Skin epidermis (tissue), 12 donors: ENCODE results near the gene KRT7.

ENCODE experiments used
- H3K27ac ChIP-seq, 21 experiments: fragments of 200-600 bp; sonication (generic) in 11 of 21; one replicate each; pipeline ENCODE4 v1.5.0; 2020; ENCODE audit warnings: mild to moderate bottlenecking in 3 of 21, inconsistent platforms in 2 of 21, moderate library complexity in 2 of 21
- H3K4me3 ChIP-seq, 7 experiments: fragments of 200-600 bp; sonication (generic) in 2 of 7; one replicate each; pipeline ENCODE4 v1.5.0; 2020; ENCODE audit warnings: inconsistent platforms in 2 of 7, mild to moderate bottlenecking in 2 of 7, moderate library complexity in 1 of 7

KRT7 gene

GRCh38 chr12:52263761-52264434 lies 30.9 kb downstream of the KRT7 start:
- H3K27ac ChIP-seq = no peak overlapping the region
- H3K4me3 ChIP-seq = no peak overlapping the region

DNA sequence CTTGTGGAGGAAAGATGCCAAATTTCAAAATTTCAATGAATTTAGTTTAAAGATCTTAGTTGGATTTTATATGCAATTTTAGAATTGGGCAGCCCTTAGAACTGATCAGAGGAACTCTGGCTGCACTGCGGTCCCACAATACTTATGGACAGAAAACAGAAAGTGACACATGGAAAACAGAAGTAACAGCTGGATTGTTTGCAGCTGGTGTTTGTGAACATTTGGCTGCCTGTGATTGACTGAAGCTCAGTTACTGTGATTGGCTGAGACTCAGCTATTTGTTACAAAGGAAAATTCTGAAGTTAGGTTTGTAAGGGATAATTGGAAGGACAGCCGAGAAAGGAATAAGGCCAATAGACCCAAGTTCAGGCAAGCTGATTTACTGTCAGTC lies 31.4 kb downstream of the KRT7 start:
- Histone ChIP-seq H3K27ac (no peak overlapping the region), H3K4me3 (no peak overlapping the region)

DNA sequence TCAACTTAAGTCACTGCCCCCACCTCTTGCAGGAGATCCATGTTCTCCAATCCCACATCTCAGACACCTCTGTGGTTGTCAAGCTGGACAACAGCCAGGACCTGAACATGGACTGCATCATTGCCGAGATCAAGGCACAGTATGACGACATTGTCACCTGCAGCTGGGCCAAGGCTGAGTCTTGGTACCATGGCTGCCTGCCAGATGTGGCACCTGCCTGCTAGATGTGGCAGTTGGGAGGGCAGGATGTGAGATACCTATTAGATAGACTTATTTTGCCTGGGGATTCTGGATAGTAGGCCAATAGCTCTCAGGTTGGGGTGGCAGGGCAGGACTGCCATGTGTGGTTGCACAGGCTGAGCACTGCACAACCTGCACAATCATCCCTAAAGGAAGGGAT lies 33.5 kb downstream of the KRT7 start:
- H3K27ac ChIP-seq = no peak overlapping the region

DNA sequence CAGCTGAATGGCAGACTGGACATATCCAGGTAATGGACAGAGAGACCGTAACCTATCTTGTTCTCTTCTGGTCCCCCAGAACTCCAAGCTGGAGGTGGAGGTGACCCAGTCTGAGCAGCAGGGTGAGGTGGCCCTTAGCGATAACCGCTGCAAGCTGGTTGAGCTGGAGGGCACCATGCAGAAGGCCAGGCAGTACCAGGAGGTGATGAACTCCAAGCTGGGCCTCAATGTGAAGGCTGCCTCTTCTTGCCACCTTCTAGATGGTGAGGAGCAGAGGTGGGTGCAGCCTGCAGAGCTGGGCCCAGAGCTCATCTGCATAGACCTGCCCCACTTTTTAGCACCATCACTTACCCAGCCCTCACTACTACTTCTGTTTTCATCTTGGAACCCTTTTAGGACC lies 34.2 kb downstream of the KRT7 start:
- H3K27ac ChIP-seq = no peak overlapping the region

More for the DNA sequence above, 33.5 kb downstream of the KRT7 start:
- no peak overlapping the region for H3K4me3 ChIP-seq

DNA sequence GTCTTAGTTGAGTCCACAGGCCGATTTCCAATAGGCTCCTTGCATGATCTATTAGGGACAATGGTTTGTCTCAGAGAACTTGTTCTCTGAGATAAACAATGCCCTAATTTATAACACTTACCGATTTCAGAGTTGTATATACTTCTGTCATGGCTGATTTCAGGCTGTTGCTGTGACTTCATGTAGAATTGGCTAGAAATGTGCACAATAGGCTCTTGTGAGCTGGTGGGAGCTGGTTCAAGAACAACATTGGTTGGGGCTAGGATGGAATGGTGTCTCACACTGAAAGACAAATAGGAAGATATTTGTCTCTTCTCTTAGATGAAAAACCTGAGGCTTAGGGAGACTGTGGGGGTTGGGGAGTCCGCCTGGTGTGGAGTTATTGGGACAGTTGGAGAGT lies 34.7 kb downstream of the KRT7 start:
- peak overlapping the region in 2 of 21 experiments; percentile 20 to 23 for H3K27ac ChIP-seq

More for the DNA sequence above, 34.2 kb downstream of the KRT7 start:
- H3K4me3 ChIP-seq = no peak overlapping the region

GRCh38 chr12:52268212-52268611 lies 35.2 kb downstream of the KRT7 start:
- no peak overlapping the region for H3K4me3 ChIP-seq
- peak overlapping the region in 2 of 21 experiments; percentile 20 to 23 for H3K27ac ChIP-seq

More for the DNA sequence above, 34.7 kb downstream of the KRT7 start:
- no peak overlapping the region for H3K4me3 ChIP-seq

DNA sequence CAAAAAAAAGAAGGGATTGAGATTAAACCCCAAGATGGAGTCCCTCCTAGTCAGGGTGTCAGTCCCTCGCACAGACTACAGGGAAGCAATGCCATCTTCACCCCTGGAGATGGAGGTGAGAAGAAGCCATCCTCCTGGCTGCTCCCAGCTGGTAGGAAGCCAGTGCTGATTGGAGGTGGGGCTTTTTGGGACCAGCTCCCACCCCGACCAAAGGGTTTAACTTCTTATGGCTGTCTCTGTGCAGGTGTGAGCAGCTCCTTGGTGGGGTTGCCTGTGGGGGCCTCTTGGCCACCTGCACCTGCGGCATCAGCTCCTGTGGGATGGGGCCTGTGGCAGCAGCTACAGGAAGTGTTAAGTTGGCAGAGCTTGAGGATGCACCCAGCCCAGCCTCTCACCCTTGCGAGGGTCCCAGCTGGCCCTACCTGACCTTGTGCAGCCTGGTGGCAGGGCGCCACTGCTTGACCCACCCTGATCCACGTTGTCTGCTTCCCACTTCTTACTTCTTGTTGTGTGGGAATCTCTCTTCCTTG lies 37.6 kb downstream of the KRT7 start:
- no peak overlapping the region for H3K4me3 ChIP-seq

DNA sequence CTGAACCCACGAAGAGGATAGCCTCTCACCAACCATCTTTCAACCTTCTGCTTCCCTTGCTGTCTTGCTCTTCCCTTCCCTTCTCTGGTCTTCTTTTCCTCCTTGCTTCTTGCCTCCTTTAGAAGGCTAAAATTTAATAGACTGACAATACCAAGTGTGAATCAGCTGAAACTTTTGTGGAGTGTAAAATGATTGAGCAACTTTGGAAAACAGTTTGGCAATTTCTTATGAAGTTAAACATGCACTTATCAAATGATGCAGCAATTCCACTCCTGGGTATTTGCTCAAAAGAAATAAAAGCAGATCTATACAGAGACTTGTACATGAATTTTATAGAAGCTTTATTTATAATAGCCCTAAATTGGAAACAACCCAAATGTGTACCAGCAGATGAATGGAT lies 38.1 kb downstream of the KRT7 start:
- H3K27ac ChIP-seq = no peak overlapping the region
- H3K4me3 ChIP-seq = no peak overlapping the region

More for the DNA sequence above, 37.6 kb downstream of the KRT7 start:
- no peak overlapping the region for H3K27ac ChIP-seq

DNA sequence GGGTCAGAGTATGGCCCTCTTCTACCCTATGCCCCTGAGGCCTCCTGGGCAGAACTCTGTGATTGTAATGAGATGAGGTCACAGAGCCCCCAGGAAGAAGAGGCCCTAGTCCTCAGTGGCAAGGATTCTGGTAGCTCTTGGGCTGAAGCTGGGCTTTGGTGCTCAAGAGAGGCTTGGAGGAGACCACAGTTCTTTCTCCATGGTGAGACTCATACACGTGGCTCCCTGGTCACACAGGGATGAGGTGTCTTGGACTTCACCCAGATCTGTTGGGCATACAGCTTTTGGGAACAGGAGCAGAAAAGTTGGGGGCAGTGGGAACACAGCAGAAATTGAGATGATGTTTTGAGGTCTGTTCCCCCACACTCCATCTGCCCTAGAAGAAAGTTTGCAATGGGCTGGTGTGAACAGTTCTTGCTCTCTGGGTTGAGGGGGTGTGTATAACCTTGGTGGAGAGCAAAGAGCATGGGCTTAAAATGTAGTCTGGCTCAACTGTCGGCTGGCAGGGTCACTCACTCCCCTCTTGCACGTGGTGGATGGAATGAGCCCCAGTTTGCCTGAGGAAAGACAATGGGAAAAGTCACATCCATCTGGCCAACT lies 41.6 kb downstream of the KRT7 start, which contains the start of gene KRT86:
TSS of gene KRT86 (plus strand) at position 125 of the 600 bp plus-strand sequence. CDS start 27,272 bp downstream, outside the sequence.
- H3K27ac ChIP-seq = no peak within 1 kb of the TSS
- H3K4me3 ChIP-seq = no peak within 1 kb of the TSS

DNA sequence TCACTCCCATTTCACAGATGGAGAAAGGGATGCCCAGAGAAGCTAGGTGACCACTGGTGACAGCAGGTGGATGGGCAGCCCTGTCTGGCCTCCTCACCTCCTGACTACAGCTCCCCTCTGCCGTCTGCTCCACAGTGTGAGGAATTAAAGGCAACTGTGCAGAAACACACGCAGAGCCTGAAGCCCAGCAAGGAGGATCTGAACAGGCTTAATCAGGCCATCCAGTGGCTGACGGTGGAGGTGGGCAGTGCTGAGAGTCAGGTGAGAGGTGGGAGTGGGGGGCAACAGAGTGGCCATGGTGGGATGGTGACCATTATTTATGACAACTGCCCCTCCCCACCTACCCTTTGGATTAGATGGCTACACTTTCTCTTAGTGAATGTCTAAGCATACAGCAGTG lies 42.6 kb downstream of the KRT7 start:
- H3K4me3 ChIP-seq = no peak overlapping the region
- no peak overlapping the region for H3K27ac ChIP-seq

DNA sequence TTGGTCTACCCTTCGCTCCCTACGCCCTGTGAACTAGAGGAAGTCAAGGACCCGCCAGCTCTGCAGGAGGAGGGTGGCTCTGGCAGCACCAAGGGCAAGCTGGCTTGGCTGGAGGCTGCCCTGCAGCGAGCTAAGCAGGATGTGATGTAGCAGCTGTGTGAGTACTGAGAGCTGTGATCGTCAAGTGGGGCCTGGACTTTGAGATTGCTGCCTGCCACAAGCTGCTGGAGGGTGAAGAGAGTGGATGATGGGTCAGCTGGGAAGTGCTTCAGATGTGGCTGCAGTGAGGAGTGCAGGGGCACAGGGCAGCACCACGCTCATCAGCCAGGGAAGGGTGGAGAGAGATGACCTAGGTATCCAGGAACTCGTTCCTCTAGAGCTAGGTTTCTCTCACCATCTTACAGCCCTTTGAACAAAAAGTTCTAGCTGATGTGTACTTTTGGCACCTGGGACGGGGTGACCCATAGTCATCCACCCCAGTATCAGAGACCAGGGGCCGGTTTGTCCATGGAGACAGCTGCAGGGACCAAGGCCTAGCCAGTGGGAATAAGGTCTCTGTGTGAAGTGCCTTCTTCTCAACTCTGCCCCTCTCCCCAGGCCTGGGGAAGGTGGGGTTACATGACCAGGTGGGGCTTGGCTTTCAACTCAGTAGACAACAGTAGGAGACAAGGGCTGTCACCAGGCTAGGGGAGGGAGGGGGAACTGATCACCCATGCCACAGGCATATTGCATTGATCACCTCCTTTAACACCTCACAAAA lies 44.6 kb downstream of the KRT7 start:
- Histone ChIP-seq H3K4me3 (no peak overlapping the region), H3K27ac (no peak overlapping the region)

DNA sequence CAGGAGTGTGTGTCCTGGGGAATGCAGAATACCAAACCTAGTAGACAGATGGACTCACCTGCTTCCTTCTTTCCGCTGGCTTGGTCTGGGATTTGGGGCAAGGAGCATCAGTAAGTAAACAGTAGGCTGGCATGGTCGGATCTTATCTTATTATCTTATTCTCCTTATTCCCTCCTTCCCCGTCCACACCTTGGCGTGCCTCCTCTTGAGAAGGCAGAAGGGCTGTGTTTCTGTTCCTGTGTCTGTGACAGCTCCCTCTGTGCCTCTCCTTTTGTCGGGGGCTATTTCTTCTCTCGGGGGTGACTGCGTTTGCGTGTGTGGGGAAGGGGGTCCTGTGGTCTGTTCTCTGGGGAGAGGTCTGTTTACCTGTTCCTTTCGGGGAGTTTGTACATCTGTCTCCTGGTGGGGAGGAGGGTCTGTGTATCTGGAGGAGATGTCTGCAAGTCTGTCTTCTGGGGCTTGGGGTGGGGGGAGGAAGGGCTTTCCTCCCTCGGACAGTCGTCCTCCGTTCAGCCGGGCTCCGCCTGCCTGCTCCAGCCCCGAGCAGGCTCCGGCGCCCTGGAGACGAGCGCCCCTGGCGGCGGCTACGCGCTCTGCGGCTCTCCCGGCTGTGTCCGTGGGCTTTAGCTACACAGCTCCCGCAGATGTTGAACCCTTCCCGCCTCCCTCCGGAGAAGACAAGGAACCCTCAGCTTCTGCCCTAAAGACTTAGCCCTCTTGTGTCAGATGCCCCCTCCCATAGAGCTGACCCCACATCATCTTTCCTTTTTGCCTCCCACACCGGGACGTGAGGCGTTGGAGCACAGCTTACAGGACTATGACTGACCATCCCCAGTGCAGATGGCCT lies 45.8 kb downstream of the KRT7 start:
- peak overlapping the region in 6 of 21 experiments; percentile 26 to 87 (median 56) for H3K27ac ChIP-seq
- peak overlapping the region in 2 of 7 experiments; percentile 6 to 22 for H3K4me3 ChIP-seq

DNA sequence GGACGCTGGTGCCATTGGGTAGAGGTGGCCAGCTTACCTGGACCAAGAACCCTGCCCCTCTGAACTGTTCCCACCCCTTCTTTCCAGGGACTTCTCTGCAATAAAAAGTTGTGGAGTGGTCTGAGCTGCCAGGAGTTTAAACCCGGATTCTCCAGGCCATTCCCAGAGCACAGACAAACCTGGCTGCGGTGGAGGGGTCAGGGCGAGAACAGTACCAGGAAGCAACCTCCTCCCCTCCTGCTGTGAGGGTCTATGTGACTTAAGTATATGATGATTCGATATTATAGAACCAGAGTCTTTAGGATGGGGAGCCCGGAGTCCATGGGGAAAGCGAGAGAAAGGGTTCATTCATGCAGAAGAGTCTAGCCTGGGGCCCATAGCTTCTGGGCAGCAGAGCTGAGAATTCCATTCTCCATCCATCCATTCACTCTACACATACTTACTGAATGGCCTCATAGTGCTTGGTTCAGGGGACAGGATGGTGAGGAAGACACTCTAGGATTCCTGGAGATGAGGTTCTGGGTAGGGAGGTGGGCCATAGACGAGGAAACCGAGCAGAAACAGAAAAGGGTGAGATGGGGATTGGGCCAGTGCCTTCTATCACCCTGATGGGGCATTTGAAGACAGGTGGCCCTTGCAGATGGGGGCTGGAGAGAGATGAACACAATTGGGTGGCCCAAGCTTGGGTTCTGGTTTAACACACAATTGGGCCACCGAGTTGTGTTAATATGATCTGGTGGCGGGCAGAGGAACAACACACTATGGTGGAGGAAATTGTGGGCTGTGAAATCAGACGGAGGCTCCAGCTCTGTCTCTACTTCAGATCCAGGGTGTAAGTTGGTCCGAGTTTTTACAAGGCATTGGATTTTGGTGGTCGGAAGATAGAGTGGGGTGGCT lies 46.6 kb downstream of the KRT7 start:
- H3K4me3 ChIP-seq = no peak overlapping the region
- H3K27ac ChIP-seq = peak overlapping the region in 13 of 21 experiments; percentile 21 to 87 (median 47)

- H3K27ac ChIP-seq = peak overlapping the region in 15 of 21 experiments; percentile 29 to 87 (median 58)
- no peak overlapping the region for H3K4me3 ChIP-seq
Measured at GRCh38 chr12:52280319-52280795, 47.3 kb downstream of the KRT7 start.

GRCh38 chr12:52280796-52281560 lies 47.9 kb downstream of the KRT7 start:
- peak overlapping the region in 15 of 21 experiments; percentile 18 to 87 (median 54) for H3K27ac ChIP-seq

GRCh38 chr12:52284562-52285171 lies 51.6 kb downstream of the KRT7 start:
- no peak overlapping the region for H3K4me3 ChIP-seq
- no peak overlapping the region for H3K27ac ChIP-seq

More at GRCh38 chr12:52280796-52281560, 47.9 kb downstream of the KRT7 start:
- no peak overlapping the region for H3K4me3 ChIP-seq

DNA sequence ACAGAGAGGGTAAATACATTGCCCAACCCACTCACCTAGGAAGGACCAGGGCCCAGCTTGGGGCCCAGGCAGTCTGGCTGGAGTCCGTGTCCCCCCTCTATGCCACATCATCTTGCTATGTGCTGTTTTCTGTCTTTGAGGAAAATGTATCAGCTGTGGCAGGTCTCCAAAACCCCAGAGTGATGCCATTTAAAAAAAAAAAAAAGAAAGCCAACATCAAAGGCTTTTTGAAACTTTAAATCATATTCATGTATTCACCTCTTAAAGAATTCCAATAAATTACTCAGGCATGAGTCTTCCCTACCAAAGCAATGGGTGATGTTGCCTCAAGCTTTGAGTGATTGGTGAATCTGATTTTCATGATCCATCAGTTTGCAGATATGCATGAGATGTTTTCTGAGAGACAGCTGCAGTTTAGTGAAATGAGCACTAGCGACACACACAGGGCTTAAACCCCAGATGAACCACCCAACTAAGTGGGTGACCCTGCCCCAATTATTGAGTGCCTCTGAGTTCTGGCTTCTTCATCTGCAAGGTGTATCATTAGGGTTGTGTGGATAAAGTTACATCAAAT lies 52.2 kb downstream of the KRT7 start:
- no peak overlapping the region for H3K4me3 ChIP-seq
- no peak overlapping the region for H3K27ac ChIP-seq
